HUES6 (cell line): Measurements from ENCODE around the gene LHPP.

Experiments used
- H3K27ac ChIP-seq: 2 replicates; pipeline ENCODE4 v1.7.0; 2013; ENCODE audit warnings: low read depth, mild to moderate bottlenecking, low read length, inconsistent platforms
- H3K27me3 ChIP-seq: 2 replicates; pipeline ENCODE4 v1.6.1; 2013; ENCODE audit warnings: low read length; ENCODE audit not compliant: control insufficient read depth, insufficient read depth
- H3K36me3 ChIP-seq: 2 replicates; pipeline ENCODE4 v1.6.1; 2013; ENCODE audit warnings: low read length; ENCODE audit not compliant: control insufficient read depth, insufficient read depth
- H3K4me1 ChIP-seq: 2 replicates; pipeline ENCODE4 v1.6.1; 2013; ENCODE audit warnings: low read length; ENCODE audit not compliant: control insufficient read depth, insufficient read depth
- H3K4me3 ChIP-seq: 2 replicates; pipeline ENCODE4 v1.5.1; 2013; ENCODE audit warnings: low read depth, low read length
- H3K9ac ChIP-seq: one replicate; pipeline ENCODE4 v1.6.1; 2013; ENCODE audit warnings: mild to moderate bottlenecking, low read length
- H3K9me3 ChIP-seq: 2 replicates; pipeline ENCODE4 v1.6.1; 2013; ENCODE audit warnings: low read depth, low read length; ENCODE audit not compliant: control insufficient read depth, insufficient read depth

Gene LHPP

GRCh38 chr10:124523901-124524300 lies 62.3 kb downstream of the LHPP start:
- peaks cover 30% of the 10 kb centered on the region for H3K4me1 ChIP-seq
- no peak overlapping the region for H3K27ac ChIP-seq
- H3K9ac ChIP-seq = no peak overlapping the region
- H3K27me3 ChIP-seq = no peaks in the 10 kb centered on the region
- no peaks in the 10 kb centered on the region for H3K9me3 ChIP-seq
- no peak overlapping the region for H3K4me3 ChIP-seq
- H3K36me3 ChIP-seq = no peaks in the 10 kb centered on the region

GRCh38 chr10:124524991-124525653 lies 63.5 kb downstream of the LHPP start:
- H3K27me3 ChIP-seq = no peaks in the 10 kb centered on the region
- H3K27ac ChIP-seq = no peak overlapping the region
- H3K36me3 ChIP-seq = no peaks in the 10 kb centered on the region
- no peak overlapping the region for H3K9ac ChIP-seq
- H3K9me3 ChIP-seq = no peaks in the 10 kb centered on the region
- peaks cover 30% of the 10 kb centered on the region for H3K4me1 ChIP-seq
- no peak overlapping the region for H3K4me3 ChIP-seq

GRCh38 chr10:124525751-124526600 lies 64.4 kb downstream of the LHPP start:
- no peak overlapping the region for H3K9ac ChIP-seq
- H3K27me3 ChIP-seq = no peaks in the 10 kb centered on the region
- no peak overlapping the region for H3K4me3 ChIP-seq
- no peaks in the 10 kb centered on the region for H3K36me3 ChIP-seq
- peaks cover 24% of the 10 kb centered on the region; the same call in 1 of the 2 replicates for H3K4me1 ChIP-seq
- H3K27ac ChIP-seq = no peak overlapping the region
- H3K9me3 ChIP-seq = no peaks in the 10 kb centered on the region

GRCh38 chr10:124526621-124527267 lies 65.1 kb downstream of the LHPP start:
- H3K9ac ChIP-seq = no peak overlapping the region
- no peaks in the 10 kb centered on the region for H3K9me3 ChIP-seq
- no peak overlapping the region for H3K27ac ChIP-seq
- no peak overlapping the region for H3K4me3 ChIP-seq
- peaks cover 24% of the 10 kb centered on the region; the same call in 1 of the 2 replicates for H3K4me1 ChIP-seq
- H3K27me3 ChIP-seq = no peaks in the 10 kb centered on the region
- H3K36me3 ChIP-seq = no peaks in the 10 kb centered on the region

GRCh38 chr10:124527874-124528395 lies 66.3 kb downstream of the LHPP start:
- Histone ChIP-seq H3K4me3 (no peak overlapping the region), H3K36me3 (no peaks in the 10 kb centered on the region), H3K27me3 (no peaks in the 10 kb centered on the region), H3K27ac (no peak overlapping the region), H3K9ac (no peak overlapping the region), H3K9me3 (no peaks in the 10 kb centered on the region), H3K4me1 (peaks cover 24% of the 10 kb centered on the region; the same call in 1 of the 2 replicates)

- Histone ChIP-seq H3K4me1 (peaks cover 22% of the 10 kb centered on the region), H3K9ac (no peak overlapping the region), H3K4me3 (no peak overlapping the region), H3K27ac (no peak overlapping the region), H3K27me3 (no peaks in the 10 kb centered on the region), H3K36me3 (no peaks in the 10 kb centered on the region), H3K9me3 (no peaks in the 10 kb centered on the region)
Measured at GRCh38 chr10:124529661-124530214, 68.1 kb downstream of the LHPP start.

GRCh38 chr10:124530215-124530665 lies 68.6 kb downstream of the LHPP start:
- H3K4me1 ChIP-seq = peaks cover 22% of the 10 kb centered on the region

GRCh38 chr10:124530816-124531215 lies 69.2 kb downstream of the LHPP start:
- H3K36me3 ChIP-seq = no peaks in the 10 kb centered on the region
- no peaks in the 10 kb centered on the region for H3K9me3 ChIP-seq
- peaks cover 22% of the 10 kb centered on the region for H3K4me1 ChIP-seq
- H3K27me3 ChIP-seq = no peaks in the 10 kb centered on the region
- H3K27ac ChIP-seq = no peak overlapping the region
- H3K4me3 ChIP-seq = no peak overlapping the region
- no peak overlapping the region for H3K9ac ChIP-seq

More at GRCh38 chr10:124530215-124530665, 68.6 kb downstream of the LHPP start:
- H3K9me3 ChIP-seq = no peaks in the 10 kb centered on the region
- H3K4me3 ChIP-seq = no peak overlapping the region
- no peak overlapping the region for H3K9ac ChIP-seq
- H3K36me3 ChIP-seq = no peaks in the 10 kb centered on the region
- H3K27me3 ChIP-seq = no peaks in the 10 kb centered on the region
- no peak overlapping the region for H3K27ac ChIP-seq

GRCh38 chr10:124532106-124532641 lies 70.6 kb downstream of the LHPP start:
- H3K4me3 ChIP-seq = no peak overlapping the region
- no peak overlapping the region for H3K9ac ChIP-seq
- no peaks in the 10 kb centered on the region for H3K27me3 ChIP-seq
- peaks cover 25% of the 10 kb centered on the region for H3K4me1 ChIP-seq
- no peaks in the 10 kb centered on the region for H3K9me3 ChIP-seq
- no peak overlapping the region for H3K27ac ChIP-seq
- no peaks in the 10 kb centered on the region for H3K36me3 ChIP-seq

GRCh38 chr10:124532788-124533187 lies 71.2 kb downstream of the LHPP start:
- Histone ChIP-seq H3K9ac (no peak overlapping the region), H3K27me3 (no peaks in the 10 kb centered on the region), H3K36me3 (no peaks in the 10 kb centered on the region), H3K4me3 (no peak overlapping the region), H3K9me3 (no peaks in the 10 kb centered on the region), H3K27ac (no peak overlapping the region), H3K4me1 (peaks cover 24% of the 10 kb centered on the region)
